ENCODE data around the gene LAMTOR4.

DNA sequence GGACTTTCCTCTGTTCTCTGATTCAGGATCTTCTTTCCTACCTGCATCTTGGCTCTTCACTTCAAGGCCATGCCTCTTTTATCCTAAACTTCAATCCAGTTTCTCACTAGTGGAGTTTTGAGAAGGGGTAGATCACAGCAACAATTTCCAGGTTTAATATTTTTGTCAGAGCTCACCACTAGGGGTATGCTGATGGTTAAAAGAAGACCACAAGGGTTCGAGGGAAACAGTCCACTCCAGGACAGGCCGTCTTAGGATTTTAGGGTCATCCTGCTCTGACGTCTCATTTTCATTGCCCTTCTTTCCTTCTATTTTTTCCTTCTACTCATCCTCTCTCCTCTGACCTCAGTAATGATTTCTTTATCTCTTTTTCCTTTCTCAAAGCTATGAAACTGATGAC lies 40.3 kb downstream of the LAMTOR4 start:
- TF ChIP-seq, protein P1, sequence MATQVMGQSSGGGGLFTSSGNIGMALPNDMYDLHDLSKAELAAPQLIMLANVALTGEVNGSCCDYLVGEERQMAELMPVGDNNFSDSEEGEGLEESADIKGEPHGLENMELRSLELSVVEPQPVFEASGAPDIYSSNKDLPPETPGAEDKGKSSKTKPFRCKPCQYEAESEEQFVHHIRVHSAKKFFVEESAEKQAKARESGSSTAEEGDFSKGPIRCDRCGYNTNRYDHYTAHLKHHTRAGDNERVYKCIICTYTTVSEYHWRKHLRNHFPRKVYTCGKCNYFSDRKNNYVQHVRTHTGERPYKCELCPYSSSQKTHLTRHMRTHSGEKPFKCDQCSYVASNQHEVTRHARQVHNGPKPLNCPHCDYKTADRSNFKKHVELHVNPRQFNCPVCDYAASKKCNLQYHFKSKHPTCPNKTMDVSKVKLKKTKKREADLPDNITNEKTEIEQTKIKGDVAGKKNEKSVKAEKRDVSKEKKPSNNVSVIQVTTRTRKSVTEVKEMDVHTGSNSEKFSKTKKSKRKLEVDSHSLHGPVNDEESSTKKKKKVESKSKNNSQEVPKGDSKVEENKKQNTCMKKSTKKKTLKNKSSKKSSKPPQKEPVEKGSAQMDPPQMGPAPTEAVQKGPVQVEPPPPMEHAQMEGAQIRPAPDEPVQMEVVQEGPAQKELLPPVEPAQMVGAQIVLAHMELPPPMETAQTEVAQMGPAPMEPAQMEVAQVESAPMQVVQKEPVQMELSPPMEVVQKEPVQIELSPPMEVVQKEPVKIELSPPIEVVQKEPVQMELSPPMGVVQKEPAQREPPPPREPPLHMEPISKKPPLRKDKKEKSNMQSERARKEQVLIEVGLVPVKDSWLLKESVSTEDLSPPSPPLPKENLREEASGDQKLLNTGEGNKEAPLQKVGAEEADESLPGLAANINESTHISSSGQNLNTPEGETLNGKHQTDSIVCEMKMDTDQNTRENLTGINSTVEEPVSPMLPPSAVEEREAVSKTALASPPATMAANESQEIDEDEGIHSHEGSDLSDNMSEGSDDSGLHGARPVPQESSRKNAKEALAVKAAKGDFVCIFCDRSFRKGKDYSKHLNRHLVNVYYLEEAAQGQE (IDR thresholded peaks at IDR 0.05; ENCODE audit: low read depth) = no peak
- TF ChIP-seq, protein P2, sequence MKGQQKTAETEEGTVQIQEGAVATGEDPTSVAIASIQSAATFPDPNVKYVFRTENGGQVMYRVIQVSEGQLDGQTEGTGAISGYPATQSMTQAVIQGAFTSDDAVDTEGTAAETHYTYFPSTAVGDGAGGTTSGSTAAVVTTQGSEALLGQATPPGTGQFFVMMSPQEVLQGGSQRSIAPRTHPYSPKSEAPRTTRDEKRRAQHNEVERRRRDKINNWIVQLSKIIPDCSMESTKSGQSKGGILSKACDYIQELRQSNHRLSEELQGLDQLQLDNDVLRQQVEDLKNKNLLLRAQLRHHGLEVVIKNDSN (IDR thresholded peaks at IDR 0.05) = no peak
- TF ChIP-seq TCF12 (IDR thresholded peaks at IDR 0.05; ENCODE audit: low read depth) (no peak), YY1 (IDR thresholded peaks at IDR 0.05; ENCODE audit: low read depth) (no peak), EP300 (IDR thresholded peaks at IDR 0.05; ENCODE audit: borderline replicate concordance) (no peak), TAF1 (IDR thresholded peaks at IDR 0.05; ENCODE audit: low read depth) (no peak), RAD21 (IDR thresholded peaks at IDR 0.05; ENCODE audit: low read depth) (no peak)
- TF ChIP-seq, protein P3, sequence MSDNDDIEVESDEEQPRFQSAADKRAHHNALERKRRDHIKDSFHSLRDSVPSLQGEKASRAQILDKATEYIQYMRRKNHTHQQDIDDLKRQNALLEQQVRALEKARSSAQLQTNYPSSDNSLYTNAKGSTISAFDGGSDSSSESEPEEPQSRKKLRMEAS (IDR thresholded peaks at IDR 0.05) = no peak

All from Ishikawa (cell line).